DMS 273 treated with DMSO at 0.1 percent for 48 hours (cell line): Measurements from ENCODE around the gene ZNF566.

Experiments used
- DNase-seq: peaks from one replicate; lab custom pipeline; 2025; lab: John Stamatoyannopoulos, UW

The ZNF566 gene

DNA sequence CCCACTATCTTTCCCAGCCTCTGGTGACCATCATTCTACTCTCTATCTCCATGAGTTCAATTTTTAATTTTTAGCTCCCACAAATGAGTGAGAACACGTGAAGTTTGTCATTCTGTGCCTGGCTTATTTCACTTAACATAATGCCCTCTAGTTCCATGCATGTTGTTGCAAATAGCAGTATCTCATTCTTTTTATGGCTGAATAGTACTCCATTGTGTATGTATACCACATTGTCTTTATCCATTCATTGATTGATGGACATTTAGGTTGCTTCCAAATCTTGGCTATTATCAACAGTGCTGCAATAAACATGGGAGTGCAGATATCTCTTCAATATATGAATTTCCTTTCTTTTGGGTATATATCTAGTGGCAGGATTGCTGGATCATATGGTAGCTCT lies 48.0 kb downstream of the ZNF566 start:
- DNase-seq, result no peak

DNA sequence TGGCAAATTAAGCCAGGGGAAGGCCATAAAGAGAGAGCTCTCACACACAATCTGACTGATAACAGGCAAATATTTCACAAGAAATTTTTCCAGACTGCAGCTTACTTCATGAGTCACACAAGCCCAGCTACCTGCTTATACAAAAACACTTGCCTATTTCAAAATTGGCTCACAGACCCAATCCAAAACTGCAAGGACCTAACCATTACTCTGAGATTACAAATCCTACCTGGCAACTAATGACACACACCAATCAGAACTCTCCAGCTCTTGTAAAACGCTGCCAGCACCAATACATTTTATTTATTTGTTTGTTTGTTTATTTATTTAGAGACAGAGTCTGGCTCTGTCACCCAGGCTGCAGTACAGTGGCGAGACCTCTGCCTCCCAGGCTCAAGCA lies 52.8 kb downstream of the ZNF566 start:
- DNase-seq, result no peak

DNA sequence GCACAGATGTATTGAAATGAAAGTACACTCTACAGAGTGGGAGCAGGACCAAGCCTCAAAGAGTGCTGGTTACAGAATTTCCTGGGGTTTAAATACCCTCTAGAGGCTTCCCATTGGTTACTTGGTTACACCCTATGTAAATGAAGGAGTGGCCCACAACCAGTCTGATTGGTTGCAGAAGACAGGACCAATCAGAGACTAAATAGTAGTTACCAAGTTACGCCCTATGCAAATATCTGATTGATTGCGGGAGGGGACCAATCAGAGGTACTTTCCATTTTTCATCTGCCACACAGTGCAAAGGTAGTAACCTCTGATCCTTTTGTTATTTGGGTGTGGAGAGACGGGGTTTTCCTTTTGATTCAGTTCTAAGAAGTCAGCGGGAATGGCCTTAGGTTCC lies 65.4 kb downstream of the ZNF566 start:
- DNase-seq, result no peak

DNA sequence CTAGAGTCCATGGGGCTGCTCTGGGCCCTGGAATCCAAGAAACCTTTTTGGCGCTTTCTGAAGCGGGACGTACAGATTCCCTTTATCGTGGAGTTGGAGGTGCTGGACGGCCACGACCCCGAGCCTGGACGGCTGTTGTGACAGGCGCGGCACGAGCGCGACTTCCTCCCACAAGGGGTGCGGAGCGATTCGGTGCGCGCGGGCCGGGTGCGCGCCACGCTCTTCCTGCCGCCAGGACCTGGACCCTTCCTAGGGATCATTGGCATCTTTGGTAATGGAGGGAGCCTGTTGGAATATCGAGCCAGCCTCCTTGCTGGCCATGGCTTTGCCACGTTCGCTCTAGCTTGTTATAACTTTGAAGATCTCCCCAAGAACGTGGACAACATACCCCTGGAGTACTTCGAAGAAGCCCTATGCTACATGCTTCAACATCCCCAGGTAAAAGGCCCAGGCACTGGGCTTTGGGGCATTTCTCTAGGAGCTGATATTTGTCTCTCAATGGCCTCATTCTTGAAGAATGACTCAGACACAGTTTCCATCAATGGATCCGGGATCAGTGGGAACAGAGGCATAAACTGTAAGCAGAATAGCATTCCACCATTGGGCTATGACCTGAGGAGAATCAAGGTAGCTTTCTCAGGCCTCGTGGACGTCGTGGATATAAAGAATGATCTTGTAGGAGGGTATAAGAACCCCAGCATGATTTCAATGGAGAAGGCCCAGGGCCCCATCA lies 67.4 kb downstream of the ZNF566 start:
- DNase-seq, result no peak

DNA sequence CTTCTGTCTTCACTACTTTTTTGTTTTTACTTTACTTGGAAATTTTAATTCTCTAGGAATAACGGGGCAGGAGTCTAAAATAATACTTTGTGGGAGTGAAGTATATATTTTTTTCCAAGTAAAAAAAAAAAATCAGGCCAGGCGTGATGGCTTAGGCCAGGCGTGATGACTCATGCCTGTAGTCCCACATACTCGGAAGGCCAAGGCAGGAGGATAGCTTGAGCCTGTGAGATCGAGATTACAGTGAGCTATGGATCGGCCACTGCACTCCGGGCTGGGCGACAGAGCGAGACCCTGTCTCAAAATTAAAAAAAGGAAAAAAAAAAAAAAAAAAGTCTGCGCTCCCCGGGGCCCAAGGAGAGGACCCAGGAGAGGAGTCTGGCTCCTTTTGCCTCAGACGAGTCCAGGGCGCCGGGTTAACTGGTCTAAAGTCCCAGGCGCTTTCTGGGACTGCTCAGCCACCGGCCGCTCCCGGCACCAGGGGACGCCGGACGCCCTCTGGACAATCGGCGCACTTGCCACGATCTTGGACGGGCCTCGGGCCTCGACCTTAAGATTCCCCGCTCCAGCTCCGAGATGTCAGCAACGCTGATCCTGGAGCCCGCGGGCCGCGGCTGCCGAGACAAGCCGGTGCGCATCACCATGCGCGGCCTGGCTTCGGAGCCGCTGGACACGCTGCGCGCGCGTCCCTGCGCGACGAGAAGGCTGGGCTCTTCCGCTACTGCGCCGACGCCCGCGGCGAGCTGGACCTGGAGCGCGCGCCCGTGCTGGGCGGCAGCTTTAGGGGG lies 68.2 kb downstream of the ZNF566 start:
- no peak for DNase-seq

DNA sequence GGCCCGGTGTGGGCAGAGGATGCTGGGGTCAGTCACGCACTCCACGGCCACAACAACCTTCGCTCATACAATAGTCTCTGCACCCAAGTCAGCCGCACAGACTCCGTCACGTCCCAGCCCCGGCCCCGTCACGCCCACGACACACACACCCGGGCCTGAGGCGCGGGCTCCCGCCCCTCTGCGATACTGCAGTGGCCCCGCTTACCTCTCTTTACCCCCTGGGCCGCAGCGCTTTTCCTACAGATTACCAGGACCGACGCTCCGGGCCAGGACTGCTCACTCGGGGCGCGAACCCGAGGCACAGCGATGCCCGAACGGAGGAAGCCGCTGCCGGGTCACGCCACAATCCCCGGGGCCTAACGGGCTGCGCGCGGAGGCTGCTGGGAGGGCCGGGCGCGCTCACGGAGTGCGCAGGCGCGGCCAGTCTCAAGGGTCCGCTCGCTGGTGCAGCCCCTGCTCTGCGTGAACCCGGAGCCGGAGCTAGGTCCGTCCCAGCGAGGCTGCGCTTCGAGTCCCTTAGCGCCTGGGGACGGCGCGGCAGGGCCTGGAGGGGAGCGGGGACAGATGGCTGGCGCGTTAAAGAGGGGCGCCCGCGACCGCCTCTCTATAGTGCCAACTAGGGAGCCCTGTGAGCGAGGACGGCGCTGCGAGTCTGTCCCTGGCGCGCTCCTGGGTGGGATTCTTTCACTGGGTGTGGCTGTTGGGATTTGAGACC lies 70.9 kb downstream of the ZNF566 start, which contains the start of gene ZFP82:
TSS of gene ZFP82 (minus strand) at position 358 of the 715 bp plus-strand sequence. CDS start 8,855 bp downstream, outside the sequence.
- DNase-seq, result peak; percentile 28

DNA sequence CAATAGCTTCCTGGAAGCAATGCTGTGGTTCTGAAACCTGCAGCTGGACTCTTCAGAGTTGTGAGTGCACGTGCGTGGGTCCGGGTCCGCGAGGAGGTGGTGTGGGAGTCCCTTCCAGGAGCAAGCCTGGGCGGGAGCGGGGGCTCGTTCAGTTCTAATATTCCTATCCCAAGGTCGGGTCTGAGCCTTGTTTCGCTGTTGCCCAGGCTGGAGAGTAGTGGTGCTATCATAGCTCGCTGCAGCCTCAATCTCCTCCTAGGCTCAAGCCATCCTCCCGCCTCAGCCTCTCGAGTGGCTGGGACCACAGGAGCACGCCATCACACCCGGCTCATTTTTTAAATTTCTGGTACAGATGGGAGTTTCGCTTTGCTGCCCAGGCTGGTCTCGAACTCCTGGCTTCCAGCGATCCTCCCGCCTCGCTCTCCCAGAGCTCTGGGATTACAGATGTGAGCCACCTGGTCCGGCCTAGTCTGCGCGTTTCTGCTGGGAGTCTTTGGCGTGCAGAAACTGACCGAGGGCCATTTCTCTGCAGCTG lies 71.5 kb downstream of the ZNF566 start:
- no peak for DNase-seq

DNA sequence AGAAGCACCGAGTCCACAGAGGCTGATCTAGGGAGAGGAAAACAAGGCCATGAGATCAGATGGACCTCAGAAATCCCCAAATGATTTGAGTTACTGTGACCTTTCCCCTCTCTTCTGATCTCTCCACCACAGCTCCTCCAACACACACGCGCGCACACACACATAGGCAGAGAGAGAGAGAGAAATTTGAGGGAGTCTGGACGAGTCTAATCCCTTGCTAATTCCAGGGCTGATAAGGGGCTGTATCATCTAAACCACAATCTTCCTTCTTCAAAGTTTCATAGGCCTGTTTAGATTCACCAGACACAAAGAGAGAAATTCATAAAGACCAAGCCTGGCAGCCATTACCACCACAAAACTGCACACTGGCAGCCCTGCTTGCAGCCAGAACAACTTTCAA lies 79.5 kb downstream of the ZNF566 start:
- no peak for DNase-seq

DNA sequence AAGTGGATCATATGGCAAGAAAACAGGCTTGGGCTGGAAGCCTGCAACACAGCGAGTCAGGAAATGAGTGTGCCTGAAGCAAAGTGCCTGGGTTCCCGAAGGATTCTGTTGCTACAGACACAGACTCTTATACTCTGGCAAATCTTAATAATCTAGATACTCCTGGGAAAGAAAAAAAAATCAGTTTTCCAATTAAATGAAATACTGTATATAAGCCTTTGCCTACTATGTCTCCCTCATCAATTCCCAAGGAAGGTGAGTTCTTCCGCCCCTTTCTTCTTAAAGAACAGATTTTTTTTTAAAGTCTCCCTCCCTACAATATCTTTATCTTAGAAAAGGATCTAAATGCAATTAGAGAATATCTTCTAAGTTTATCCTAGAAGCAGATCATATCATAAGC lies 81.3 kb downstream of the ZNF566 start:
- DNase-seq, result no peak

DNA sequence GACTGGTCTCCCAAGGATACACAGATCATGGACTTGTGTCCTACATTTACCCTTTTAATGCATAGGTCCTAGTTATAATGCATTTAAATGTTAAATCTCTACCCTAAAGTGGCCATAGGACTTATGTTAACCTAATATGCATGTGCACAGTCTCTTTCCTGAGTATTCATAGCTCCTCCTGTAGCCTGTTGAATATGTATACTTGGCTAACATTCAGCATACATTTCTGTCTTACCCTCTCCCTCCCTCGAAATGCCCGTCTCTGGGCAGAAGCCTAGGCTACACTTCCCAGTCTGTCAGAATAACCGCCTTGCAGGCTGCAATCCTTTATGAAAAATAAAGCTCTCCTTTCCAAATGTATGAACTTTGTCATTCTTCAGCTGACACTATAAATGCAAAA lies 84.9 kb downstream of the ZNF566 start:
- DNase-seq, result no peak

DNA sequence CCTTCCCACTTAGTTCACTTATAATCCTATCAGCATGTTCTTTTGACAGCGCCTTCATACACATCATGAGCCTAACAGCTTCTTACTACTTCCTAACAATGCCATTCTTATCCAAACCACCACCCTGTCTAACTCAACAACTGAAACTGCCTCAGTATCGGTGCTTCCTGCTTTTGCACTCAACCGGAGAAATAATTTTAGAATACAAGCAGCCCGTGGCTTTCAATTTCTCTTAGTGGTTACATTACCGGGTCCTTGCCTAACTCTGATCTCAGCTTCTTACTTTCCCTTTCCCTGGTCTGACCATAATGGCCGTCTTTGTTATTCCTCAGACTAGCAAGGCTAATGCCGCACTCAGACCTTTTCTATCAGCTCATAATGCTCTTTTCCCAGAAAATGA lies 87.9 kb downstream of the ZNF566 start:
- no peak for DNase-seq

DNA sequence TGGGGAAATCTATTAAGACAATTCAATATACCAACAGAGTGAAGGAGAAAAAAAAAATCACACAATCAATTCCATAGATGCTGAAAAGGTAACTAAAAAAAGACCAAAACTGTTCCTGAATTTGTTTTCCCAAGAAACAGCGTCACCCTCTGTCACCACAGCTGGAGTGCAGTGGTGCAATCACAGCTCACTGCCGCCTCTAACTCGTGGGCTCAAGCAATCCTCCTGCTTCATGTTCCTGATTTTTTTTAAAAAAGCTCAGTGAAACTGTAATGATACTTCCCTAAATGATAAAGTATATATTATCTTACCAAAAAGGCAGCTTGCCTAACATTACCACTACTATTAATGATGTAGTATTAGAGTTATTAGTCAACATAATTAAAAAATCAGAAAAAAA lies 90.8 kb downstream of the ZNF566 start:
- DNase-seq, result no peak
